Right lung (tissue), 5 donors: ENCODE measurements around the gene RAD51B. TPM values are rescaled to one million over a fixed set of nuclear protein-coding genes. Genes with fewer than 3 reads are reported as not detected.

Experiments used
- DNase-seq, 2 donors: peaks; one replicate each; pipeline ENCODE4 v3.0.0-alpha.2; 2013
- polyA plus RNA-seq, 5 donors: library from polyadenylated mRNA; unstranded; fragments of 120-200 nt; gene quantifications; one replicate each; pipeline versions ENCODE4 v1.2.1 to v1.2.3, GENCODE V29; 2013; ENCODE audit warnings: inconsistent platforms in 1 of 5, low replicate concordance in 1 of 5; ENCODE audit not compliant: insufficient read length in 5 of 5, insufficient read depth in 1 of 5

RAD51B gene
- polyA plus RNA-seq, 5 donors: 8.1 to 15.5 (median 11.8) TPM

DNA sequence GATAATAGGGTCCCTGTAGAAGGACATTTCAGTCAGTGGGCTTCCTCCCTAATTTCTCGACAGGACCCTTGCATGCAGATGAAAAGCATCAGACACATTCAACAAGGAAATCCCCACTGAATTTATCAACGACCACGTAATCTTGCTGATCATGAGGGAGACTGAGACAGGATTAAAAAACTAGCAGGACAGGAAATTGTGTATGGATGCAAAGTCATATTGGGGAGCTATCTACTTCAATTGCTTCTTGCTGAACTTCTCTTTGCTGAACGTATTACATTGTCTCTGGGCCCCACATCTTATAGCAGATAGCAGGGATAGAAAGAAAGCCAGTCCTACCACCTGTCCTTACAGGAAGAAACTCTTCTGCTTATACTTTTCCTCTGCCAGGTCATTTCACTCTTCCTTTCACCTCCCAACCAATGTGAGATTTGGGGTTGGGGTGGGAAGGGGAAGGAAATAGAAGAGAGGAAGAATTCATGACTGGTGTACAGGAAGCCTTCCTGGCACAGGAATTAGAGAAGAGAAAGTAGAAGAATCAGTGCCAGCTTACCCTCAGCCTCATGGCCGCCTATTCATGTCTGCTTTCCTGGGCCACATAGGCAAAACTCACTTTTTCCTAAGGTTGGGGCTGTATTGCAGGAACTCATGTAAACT, 640.0 kb downstream of the RAD51B start:
- DNase-seq: no peak

DNA sequence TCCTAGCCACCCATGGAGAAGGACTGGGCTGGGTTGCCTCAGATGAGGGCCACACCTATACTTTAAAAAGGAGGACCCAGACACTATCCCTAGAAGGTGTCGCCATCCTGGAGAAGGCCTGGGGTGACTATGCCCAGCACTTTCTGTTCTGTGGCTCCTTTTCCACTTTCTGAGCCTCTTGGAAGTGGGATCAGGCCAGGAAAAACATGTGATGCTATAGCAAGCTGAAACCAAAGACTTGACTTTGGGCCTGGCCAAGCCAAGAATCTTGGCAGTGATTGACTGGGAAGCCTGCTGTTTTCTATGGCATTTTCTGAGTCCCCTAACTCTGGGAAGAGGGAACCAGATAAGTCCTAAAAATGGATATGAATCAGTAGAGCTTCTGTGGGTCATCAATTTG, 641.0 kb downstream of the RAD51B start:
- DNase-seq: no peak

DNA sequence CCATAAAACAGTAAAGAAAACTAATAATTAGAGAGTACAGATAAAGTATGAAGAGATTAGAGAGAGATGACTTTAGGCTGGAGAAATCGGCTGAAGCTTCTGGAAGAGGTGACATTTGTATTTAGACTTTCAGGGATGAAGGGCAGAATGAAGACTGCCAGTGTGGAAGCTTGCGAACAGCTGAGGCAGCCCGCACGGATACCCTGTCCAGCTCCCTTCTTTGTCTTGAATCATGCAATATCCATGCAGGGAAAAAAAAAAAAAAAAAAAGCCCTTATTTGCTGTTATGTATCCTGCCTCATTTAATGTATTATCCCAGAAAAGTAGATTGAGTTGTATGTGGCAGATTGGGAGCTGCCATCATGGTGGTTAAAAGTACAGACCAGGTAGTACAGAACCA, 641.5 kb downstream of the RAD51B start:
- no peak for DNase-seq

DNA sequence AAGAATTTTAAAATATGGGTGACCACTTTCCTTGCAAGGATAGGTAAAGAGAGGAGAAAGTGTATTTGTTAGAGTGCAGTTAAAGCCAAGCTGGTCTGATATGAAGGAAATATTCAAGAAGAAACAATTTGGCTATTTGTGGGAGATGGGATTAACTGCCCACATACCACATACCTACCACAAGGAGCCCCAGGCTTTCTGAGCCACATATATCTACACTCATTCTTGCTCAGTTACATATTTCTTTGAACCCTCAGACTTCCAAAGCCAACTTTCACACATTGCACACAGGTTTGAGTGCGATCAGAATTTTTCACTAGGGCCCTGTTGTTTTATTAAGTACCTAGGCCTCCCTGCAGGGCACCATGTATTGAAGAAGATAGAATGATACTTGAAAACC, 643.1 kb downstream of the RAD51B start:
- no peak for DNase-seq

DNA sequence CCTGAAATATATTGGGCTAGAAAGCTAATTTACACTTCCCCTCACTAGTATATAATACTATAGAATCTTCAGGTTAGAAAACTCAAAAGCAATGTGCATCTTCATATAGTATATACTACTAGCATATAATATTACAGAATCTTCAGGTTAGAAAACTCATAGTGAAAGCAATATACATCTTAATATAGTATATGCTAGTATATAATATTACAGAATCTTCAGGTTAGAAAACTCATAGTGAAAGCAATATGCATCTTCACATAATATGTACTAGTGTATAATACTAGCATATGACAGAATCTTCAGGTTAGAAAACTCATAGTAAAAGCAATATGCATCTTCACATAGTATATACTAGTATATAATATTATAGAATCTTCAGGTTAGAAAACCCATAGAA, 643.7 kb downstream of the RAD51B start:
- DNase-seq: no peak

DNA sequence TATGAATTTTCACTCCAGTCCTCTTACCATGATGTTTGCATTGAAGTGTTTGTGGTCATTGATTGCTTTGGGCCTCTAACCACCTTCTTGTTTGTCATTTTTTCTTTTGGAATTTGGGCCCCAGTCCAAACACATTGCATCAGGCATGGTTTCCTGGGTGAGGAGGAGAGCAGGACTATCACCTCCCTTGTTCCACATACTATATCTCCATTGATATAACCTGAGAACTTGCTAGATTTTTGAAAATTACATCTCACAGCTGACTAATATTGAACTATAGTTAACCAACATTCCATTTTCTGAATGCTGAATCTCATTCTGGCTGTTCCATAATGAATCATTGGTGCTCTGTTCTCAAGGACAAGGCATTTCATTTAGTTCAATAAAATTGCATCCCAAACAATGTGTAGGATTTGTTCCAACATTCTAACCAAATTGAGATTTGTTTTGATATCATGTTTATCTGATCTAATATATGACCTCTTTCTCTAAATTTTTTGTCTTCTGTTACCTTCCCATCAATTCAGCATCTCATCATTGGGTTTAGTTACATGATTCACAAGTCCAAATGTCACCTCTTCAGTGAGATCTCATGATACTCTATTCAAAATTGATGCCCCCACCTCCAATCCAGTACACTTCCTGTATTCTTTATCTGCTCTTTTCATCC, 644.3 kb downstream of the RAD51B start:
- no peak for DNase-seq

DNA sequence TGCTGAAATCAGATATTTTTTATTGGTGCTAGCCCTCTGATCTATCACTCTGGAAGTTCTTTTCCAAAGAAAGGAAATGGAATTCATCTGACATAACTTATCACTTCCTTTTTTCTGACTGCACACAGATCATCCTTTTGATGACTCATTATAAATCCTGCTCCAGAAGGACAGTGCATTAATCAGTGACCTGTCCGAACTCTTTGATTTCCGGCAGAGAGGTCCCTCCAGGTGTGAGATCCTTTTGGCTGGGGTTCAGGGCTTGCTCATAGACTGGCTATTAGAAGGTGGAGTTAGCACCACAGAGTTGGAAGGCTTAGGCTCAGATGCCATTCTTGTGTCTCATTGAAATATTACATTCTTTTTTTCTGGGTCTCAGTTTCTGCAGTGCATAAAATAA, 645.1 kb downstream of the RAD51B start:
- no peak for DNase-seq

DNA sequence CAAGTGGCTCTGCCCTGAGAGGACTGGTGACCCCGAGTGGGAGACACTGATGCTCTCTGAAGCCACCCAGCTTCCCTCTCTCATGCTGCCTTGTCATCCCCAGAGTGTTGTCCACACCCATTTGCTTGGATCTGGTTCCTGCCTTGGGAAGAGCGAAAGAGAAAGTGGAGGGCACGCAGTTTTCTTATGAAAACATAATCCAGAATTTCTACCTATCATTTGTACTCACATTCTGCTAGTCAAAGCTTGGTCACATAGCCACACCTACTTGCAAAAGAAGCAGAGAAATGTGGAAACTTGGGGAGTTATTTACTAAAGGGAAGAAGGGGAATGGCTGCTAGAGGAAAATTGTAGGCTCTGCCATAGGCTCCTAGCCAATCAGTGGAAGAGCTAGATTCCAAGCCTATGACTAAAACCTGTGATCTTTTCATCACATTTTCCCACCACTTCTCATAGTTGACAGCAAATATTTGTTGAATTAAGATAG, 647.0 kb downstream of the RAD51B start:
- DNase-seq: no peak

DNA sequence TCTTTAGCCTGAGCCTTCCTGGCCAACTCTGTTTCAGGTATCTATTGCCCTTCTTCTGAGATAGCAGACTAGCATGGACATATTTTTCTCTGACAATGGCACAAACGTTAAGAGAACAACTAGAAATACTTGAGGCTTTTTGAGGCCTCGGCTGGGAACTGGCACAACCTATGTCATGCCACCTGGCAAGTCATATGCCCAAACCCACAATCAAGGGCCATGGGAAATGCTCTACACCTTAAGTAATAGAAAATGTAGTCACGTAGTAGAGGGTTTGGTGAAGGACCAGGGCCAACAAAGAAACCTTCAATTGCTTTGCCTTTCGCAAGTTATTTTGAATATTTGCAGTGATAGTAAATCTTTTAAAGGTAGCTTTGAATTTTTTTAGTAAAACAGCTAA, 647.8 kb downstream of the RAD51B start:
- DNase-seq: no peak

DNA sequence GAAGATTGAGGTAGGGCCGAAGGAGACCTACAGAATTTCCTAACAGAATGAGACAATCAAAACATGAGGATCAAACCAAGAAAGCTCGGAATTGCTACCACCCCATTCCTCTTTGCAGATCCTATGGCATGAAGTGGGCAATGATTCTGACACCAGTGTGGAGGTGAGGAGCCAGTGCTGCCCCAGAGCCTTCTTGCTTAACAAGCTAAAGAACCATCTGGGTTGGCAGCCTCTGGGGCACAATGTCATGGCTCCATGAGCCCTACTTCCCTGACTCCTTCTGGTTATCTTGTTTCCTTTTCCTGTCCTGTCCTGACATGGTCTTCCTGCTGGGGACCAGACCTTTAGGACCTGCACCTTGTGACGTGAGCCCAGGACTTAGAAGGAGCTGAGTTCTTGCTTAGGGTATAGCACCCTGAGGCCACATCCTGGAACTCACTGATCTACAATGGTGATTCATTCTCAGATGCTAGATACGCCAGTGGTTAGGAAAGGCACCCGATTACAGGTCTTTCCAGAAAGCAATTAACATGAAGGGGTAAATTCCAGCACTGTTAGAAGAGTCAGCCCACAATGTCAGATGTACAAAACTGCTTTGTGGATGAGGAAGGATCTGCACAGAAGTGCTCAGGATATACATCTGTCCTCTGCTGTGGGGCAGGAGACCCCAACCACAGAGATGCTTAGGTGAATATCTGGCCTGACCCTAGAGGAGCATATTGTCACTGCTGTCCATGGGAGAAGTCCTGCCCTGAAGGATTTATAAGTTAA, 649.0 kb downstream of the RAD51B start:
- DNase-seq: no peak

DNA sequence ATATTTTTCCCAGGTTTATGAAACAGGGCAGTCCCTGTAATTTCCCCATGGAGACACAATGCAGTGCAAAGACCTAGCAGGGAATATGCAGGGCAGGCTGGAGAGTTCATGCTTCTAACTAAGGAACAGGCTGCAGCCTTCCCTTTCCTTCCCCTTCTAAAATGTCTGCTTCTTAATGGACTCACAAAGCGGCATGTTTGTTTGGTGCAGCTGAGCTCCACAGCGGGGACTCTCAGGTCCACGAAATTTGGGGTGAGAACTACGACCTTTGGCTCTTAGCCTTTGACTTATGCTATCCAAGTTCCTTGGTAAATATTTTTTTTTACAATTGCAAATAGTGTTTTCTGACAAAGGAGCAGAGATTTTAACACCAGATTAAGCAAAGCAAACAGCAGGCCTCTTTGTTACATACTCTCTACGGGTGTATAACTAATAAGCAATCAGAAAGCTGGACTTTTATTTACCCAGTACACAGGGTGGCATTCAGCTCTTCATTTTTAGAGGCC, 649.7 kb downstream of the RAD51B start:
- no peak for DNase-seq

DNA sequence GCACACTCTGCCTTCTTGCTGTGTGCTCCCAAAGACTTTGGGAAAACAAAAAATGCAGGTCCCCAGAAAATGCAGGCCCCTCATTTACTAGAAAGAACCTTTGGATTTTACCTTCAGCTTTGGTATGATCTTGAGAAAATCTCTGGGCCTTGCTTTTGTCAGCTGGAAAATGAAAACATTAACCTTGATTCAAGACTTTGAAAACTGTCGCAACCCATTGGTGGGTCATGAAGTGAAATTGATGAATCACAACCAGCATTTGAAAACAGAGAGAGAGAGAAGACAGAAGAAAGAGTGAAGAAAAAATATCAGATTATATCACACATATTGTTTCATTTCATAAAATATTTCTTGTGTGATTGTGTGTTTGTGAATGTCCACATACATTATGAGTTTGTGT, 650.8 kb downstream of the RAD51B start:
- no peak for DNase-seq

DNA sequence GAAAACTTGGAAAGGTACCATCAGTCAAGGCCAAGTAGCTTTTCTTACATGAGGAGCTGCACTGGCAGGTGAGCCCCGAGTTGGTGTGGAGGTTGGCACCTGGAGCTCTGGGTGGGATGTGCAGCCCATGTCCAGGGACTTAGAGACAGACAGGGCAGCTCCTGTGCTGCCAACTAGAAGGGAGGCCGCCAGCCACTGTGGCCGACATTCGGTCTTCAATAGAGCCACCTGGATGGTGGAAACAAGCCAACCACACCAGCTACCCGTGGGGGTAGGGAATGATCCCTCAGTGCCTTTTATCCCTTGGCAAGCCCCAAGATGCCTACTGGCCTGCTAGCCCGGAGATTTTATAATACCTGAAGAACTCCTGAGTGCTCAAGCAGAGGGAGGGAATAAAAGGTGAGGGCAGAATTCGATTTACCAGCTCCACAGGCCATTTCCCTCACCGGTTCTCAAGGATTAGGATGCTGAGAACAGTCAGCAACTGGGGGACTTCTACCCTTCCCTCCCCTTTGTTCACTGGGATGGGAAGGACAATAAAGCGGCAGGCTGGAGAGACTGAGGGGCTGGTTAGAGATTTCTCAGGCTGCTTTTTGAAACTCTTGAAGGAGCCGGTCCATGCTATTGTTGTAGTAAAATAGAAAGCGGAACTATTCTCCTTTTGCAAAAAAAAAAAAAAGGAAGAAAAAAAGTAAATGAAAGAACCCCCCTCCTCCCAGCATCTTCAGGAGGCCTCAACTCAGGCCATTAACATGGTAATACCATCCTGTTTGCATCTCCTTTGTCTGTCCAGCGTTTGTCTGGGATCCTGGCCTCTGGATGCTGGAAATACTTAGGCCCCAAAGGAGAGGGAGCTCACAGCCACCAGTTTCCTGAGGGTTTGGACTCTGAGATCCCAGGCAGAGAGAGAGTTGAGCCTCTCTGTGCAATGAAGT, 651.7 kb downstream of the RAD51B start:
- DNase-seq: no peak

DNA sequence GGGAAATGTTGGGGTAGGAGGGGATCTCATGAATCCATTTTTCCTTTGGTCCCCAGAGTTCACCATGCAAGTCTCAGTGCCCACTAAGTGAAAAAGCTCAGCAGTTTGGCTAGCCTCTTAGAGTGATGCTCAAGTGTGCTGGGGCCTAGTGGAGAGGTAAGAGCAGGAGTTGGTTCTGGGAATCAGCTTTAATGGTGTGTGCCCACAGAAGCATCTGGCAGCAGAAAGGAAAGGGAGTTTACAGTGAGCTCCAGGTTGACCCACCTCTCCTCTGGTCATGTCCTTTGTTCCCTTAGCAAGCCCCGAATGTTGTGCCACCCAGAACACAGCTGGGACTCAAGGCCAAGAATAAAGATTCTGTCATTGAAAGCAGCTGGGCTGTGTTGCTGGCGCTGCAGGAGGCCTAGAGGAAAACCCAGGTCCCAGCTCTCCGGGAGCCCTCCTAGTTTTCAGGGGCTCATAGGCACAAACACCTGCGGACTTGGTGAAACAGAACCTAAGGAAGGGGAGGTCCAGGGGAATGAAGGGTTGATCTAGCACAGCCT, 652.5 kb downstream of the RAD51B start:
- DNase-seq: no peak

DNA sequence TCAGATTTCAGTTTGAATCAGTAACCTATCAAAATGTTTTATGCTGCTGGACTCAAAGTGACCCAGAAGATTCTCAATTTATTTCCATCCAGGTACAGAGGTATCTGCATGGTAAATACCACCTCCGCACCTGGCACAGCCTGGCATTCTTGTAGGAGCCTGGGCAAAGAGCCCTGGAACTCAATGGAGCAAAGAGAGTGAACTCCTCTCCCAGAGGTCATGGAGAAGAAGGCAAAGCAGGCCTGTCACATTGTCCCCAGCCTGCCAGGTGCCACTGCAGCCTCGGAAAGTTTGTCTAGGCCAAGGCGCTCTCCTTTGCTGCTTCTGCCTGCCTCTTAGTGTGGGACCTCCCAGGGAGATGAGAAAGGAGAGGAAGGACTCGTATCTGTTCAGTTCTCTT, 653.5 kb downstream of the RAD51B start:
- DNase-seq: no peak

DNA sequence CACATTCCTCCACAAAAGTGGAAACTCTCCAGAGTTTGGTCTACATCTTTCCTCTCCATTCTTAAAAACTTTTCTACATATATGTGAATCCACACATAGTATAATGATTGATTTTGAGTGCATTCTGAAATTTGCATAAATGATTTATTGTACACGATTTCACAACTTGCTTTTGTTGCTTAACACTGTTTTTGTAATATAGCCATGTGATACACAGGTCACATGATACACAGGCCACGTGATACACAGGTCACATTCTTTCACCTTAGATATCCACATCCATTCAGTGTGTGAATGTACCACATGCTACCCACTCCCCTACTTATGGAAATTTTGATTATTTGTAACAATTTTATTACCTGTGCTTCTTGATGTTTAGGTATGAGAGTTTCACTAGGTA, 654.2 kb downstream of the RAD51B start:
- no peak for DNase-seq

DNA sequence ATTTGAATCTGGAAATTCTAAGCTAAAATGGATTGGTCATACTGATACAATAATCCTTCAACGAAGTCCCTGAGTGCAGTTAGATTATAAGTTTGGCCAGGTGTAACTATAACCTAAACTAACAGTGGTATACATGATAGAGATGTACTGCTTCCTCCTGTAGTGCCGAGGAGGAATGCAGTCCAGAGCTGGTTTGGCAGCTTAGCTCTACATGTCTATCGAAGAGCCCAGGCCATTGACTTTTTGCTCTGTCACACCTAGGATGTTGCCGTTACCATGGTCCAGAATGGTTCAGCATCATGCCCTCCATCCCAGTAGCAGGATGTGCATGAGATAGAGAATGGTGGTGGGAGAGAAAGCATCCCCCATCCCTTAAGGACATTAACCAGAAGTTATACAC, 655.2 kb downstream of the RAD51B start:
- DNase-seq: no peak

DNA sequence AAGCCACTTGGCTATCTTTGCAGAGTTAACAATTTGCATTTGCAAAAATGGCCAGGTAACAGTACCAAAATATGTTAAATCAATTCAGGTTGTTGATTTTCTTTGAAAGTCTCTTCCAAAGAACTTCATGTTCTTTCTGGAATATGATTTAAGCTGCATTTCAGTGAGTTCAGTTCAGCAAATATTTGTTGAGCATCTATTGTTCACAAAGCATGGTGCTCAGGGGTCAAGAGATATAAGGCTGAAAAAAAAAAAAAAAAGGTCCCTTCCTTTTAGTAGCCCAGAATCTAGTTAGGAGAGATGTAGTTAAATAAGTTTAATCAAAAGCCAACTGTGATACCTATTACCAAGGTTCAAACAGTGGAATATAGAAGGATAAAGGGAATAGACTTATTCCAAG, 656.2 kb downstream of the RAD51B start:
- DNase-seq: no peak

DNA sequence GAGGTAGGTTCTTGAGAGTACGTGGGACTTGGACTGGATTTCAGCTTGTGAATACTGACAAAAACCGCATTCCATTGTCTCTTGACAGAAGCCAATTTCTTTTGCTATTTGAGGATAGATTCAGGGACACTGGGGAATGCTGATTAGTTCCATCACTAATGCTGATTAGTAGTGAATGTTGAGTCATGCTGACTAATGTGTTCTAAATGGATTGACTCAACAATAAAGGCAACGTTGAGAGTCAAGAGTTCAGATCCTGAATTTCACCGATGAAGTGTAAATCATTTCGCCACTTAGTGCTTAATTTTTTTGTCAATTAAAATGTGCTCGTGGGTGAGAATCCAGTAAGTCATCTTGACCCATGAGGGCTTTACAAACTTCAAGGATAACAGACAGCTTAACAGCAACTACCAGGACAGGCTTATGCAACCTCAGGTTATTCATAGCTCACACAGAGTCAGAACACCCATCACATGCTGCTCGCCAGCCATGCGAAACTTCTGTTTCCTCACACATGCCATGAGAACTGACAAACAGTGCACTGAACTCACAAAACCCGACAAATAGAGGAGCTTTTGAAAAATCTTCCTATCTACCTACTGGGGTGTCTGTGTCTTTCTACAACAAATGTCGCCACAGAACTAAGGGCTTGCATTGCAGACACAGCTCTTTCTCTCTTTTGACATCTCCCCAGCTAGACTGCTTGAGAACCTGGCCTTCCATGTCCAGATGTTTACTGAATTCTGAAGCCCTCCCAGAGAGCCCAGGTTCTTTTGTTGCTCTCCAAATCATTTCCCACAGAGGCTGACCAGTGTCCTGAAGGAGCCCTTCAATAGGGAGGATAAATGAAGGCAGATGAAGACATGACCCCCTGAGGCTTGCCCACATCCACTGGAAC, 656.9 kb downstream of the RAD51B start:
- no peak for DNase-seq

DNA sequence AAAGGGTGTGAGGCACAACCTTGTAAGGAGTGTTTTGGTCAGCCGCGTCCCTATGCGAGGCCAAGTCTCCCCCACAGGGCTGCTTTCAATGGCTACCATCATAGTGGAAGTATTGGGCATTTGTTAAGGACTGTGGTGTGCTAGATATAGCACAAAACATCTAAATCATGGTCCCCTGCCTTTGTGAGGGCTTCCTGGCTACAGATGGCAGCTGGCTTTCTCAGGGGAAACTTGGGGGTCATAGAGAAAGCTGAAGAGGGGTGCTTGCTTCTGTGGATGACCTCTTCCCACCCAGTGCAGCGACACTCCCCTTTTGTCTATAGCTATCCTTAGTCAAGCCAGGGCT, 657.5 kb downstream of the RAD51B start:
- DNase-seq: no peak
